A673 (cell line): Measurements from ENCODE around the gene GIMAP6.

Experiments used
- EZH2 ChIP-seq: fragments of 200-600 bp; sonication (generic); IDR thresholded peaks from 2 replicates; pipeline ENCODE4 v1.6.1; 2017; ENCODE audit warnings: borderline replicate concordance, low read depth, mild to moderate bottlenecking, mixed read lengths, antibody characterized with exemption, low read length; ENCODE audit not compliant: poor library complexity, severe bottlenecking
- TF ChIP-seq, protein P1 (sequence below): fragments of 300-800, 200-600 bp; sonication (generic); conservative IDR thresholded peaks from 2 replicates; pipeline ENCODE4 v1.5.1; 2017; ENCODE audit warnings: low read depth, mild to moderate bottlenecking, antibody characterized with exemption, low read length, moderate library complexity, mixed read lengths

DNA sequence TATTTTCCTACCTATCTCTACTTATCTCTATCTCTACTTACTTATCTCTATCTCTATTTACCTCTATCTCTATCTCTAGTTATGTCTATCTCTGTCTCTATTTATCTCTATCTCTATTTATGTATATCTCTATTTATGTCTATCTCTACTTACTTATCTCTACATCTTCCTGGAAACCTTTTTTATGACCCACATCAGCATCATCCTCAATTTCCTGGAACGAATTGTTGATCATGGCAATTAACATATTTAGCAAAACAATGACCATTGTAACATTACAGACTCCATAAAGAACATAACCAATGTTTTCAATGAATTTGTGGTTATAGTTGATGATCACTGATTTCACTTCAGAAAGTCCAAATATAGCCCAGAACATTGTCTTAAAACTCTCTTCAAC, 18.3 kb downstream of the GIMAP6 start:
- TF ChIP-seq, protein P1, sequence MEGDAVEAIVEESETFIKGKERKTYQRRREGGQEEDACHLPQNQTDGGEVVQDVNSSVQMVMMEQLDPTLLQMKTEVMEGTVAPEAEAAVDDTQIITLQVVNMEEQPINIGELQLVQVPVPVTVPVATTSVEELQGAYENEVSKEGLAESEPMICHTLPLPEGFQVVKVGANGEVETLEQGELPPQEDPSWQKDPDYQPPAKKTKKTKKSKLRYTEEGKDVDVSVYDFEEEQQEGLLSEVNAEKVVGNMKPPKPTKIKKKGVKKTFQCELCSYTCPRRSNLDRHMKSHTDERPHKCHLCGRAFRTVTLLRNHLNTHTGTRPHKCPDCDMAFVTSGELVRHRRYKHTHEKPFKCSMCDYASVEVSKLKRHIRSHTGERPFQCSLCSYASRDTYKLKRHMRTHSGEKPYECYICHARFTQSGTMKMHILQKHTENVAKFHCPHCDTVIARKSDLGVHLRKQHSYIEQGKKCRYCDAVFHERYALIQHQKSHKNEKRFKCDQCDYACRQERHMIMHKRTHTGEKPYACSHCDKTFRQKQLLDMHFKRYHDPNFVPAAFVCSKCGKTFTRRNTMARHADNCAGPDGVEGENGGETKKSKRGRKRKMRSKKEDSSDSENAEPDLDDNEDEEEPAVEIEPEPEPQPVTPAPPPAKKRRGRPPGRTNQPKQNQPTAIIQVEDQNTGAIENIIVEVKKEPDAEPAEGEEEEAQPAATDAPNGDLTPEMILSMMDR = no peak
- TF ChIP-seq EZH2 = no peak
